GM21619 (cell line): ENCODE data around the gene SP4.
A peak's percentile ranks its signal among the peaks of the same experiment; 100 is the strongest.
"Not testable (repeated sequence)": the region's sequence is repeated elsewhere in the genome, so short reads cannot be mapped to it uniquely, and the experiment has no call there.

Experiments used
- ATAC-seq: cut with Tn5 transposase; IDR thresholded peaks from one replicate; pipeline ENCODE4 v1.9.1; 2021; ENCODE audit not compliant: unreplicated experiment

Gene SP4

GRCh38 chr7:21514062-21514461, 86.2 kb downstream of the SP4 start:
- no peak for ATAC-seq

GRCh38 chr7:21524680-21525079, 96.8 kb downstream of the SP4 start:
- ATAC-seq: no peak

GRCh38 chr7:21526007-21526406, 98.1 kb downstream of the SP4 start:
- no peak for ATAC-seq

GRCh38 chr7:21526448-21526847, 98.6 kb downstream of the SP4 start:
- no peak for ATAC-seq

- not testable (repeated sequence) for ATAC-seq
Observed at GRCh38 chr7:21532485-21532884, 104.6 kb downstream of the SP4 start.

GRCh38 chr7:21533646-21534045, 105.8 kb downstream of the SP4 start:
- ATAC-seq: not testable (repeated sequence)

GRCh38 chr7:21536445-21537118, 108.7 kb downstream of the SP4 start:
- ATAC-seq: not testable (repeated sequence)

GRCh38 chr7:21538936-21539495, 111.1 kb downstream of the SP4 start:
- ATAC-seq: no peak

- peak; percentile 63 for ATAC-seq
Observed at GRCh38 chr7:21542891-21543527, 115.1 kb downstream of the SP4 start, which contains the start of gene DNAH11. Gene DNAH11 (plus strand): TSS chr7:21543039. CDS start chr7:21543246, 207 bp downstream.

- no peak for ATAC-seq
Observed at GRCh38 chr7:21543528-21544302, 115.8 kb downstream of the SP4 start.

GRCh38 chr7:21544303-21544656, 116.4 kb downstream of the SP4 start:
- no peak for ATAC-seq

- no peak for ATAC-seq
Observed at GRCh38 chr7:21544715-21545114, 116.8 kb downstream of the SP4 start.

- no peak for ATAC-seq
Observed at GRCh38 chr7:21547501-21547900, 119.6 kb downstream of the SP4 start.

GRCh38 chr7:21548491-21548890, 120.6 kb downstream of the SP4 start:
- no peak for ATAC-seq

GRCh38 chr7:21550076-21550475, 122.2 kb downstream of the SP4 start:
- no peak for ATAC-seq

GRCh38 chr7:21550821-21551531, 123.1 kb downstream of the SP4 start:
- ATAC-seq: no peak

GRCh38 chr7:21562385-21562784, 134.5 kb downstream of the SP4 start:
- ATAC-seq: no peak
